Loucy (cell line): ENCODE measurements around the gene ACVR1B.

ENCODE experiments used
- EZH2phosphoT487 ChIP-seq: fragments of 200-600 bp; IDR thresholded peaks from 2 replicates; pipeline ENCODE4 v1.6.1; 2018; ENCODE audit warnings: antibody characterized with exemption, mild to moderate bottlenecking, moderate library complexity, borderline replicate concordance
- TF ChIP-seq, protein P1 (sequence below): fragments of 200-600 bp; sonication (generic); conservative IDR thresholded peaks from 2 replicates; pipeline ENCODE4 v1.5.1; 2014; ENCODE audit warnings: mild to moderate bottlenecking, antibody characterized with exemption, low read length

GRCh38 chr12:51917041-51917590 is 34.4 kb upstream of the ACVR1B start:
- TF ChIP-seq, protein P1, sequence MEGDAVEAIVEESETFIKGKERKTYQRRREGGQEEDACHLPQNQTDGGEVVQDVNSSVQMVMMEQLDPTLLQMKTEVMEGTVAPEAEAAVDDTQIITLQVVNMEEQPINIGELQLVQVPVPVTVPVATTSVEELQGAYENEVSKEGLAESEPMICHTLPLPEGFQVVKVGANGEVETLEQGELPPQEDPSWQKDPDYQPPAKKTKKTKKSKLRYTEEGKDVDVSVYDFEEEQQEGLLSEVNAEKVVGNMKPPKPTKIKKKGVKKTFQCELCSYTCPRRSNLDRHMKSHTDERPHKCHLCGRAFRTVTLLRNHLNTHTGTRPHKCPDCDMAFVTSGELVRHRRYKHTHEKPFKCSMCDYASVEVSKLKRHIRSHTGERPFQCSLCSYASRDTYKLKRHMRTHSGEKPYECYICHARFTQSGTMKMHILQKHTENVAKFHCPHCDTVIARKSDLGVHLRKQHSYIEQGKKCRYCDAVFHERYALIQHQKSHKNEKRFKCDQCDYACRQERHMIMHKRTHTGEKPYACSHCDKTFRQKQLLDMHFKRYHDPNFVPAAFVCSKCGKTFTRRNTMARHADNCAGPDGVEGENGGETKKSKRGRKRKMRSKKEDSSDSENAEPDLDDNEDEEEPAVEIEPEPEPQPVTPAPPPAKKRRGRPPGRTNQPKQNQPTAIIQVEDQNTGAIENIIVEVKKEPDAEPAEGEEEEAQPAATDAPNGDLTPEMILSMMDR: no peak
- TF ChIP-seq EZH2phosphoT487: no peak
